GM12874 (cell line): Measurements from ENCODE around the gene KIF3A.

ENCODE experiments used
- CTCF ChIP-seq: IDR thresholded peaks from 2 replicates; pipeline ENCODE4 v1.5.1; 2011; ENCODE audit warnings: low read depth, mild to moderate bottlenecking, control low read depth, low read length, moderate library complexity; ENCODE audit not compliant: insufficient read depth

Gene KIF3A

GRCh38 chr5:132684491-132684890, 52.9 kb downstream of the KIF3A start:
- no peak for TF ChIP-seq CTCF

GRCh38 chr5:132681983-132682382, 55.4 kb downstream of the KIF3A start:
- no peak for TF ChIP-seq CTCF

GRCh38 chr5:132681476-132681831, 55.9 kb downstream of the KIF3A start:
- no peak for TF ChIP-seq CTCF

GRCh38 chr5:132680780-132681475, 56.4 kb downstream of the KIF3A start:
- TF ChIP-seq CTCF: no peak

GRCh38 chr5:132679717-132680380, 57.5 kb downstream of the KIF3A start:
- TF ChIP-seq CTCF: no peak

- no peak for TF ChIP-seq CTCF
These were observed 58.2 kb downstream of the KIF3A start for GRCh38 chr5:132679166-132679565.

GRCh38 chr5:132678735-132679134, 58.6 kb downstream of the KIF3A start:
- TF ChIP-seq CTCF: no peak
